K562 (cell line): ENCODE measurements around the gene DDX41. TPM values are rescaled to one million over a fixed set of nuclear protein-coding genes. Genes with fewer than 3 reads are reported as not detected.
A peak's percentile ranks its signal among the peaks of the same experiment; 100 is the strongest.

Experiments
- ASH1L ChIP-seq: fragments of 450-650 bp; IDR thresholded peaks from 2 replicates; pipeline ENCODE4 v1.6.1; 2018; ENCODE audit warnings: borderline replicate concordance, mild to moderate bottlenecking, low read depth; ENCODE audit not compliant: partially characterized antibody
- BDP1 ChIP-seq: IDR thresholded peaks from 3 replicates; pipeline ENCODE4 v1.6.1; 2011; ENCODE audit not compliant: insufficient read length, insufficient read depth
- CBFA2T2 ChIP-seq: fragments of 450-650 bp; conservative IDR thresholded peaks from 2 replicates; pipeline ENCODE4 v1.6.1; 2017; ENCODE audit warnings: mild to moderate bottlenecking
- FOXK2 ChIP-seq, 2 experiments: fragments of 450-650 bp; IDR thresholded peaks in 1 of 2; conservative IDR thresholded peaks in 1 of 2; 2 replicates each; pipeline ENCODE4 v1.6.1; 2016; ENCODE audit warnings: low read depth in 2 of 2, mild to moderate bottlenecking in 1 of 2
- MCM5 ChIP-seq: fragments of 450-650 bp; IDR thresholded peaks from 2 replicates; pipeline ENCODE4 v1.6.1; 2016; ENCODE audit warnings: low read depth
- MEF2A ChIP-seq: IDR thresholded peaks from 2 replicates; pipeline ENCODE4 v1.6.1; 2011; ENCODE audit warnings: low read depth, mild to moderate bottlenecking, low read length, moderate library complexity; ENCODE audit not compliant: control insufficient read depth
- MEIS2 ChIP-seq: fragments of 450-650 bp; IDR thresholded peaks from 2 replicates; pipeline ENCODE4 v1.6.1; 2014; ENCODE audit warnings: mild to moderate bottlenecking; ENCODE audit not compliant: partially characterized antibody
- NR2F6 ChIP-seq: fragments of 450-650 bp; formaldehyde crosslinking; IDR thresholded peaks from 2 replicates; pipeline ENCODE4 v1.4.0; 2020; ENCODE audit warnings: mild to moderate bottlenecking
- POLR2A ChIP-seq: fragments of 450-650 bp; conservative IDR thresholded peaks from 2 replicates; pipeline ENCODE4 v1.6.1; 2016
- RNF2 ChIP-seq: sonication (generic); IDR thresholded peaks from 2 replicates; pipeline ENCODE4 v1.6.1; 2016
- SIX5 ChIP-seq, 2 experiments: IDR thresholded peaks; 2 replicates each; pipeline ENCODE4 v1.6.1; 2011; ENCODE audit warnings: low read length in 2 of 2, borderline replicate concordance in 1 of 2, low read depth in 1 of 2, mild to moderate bottlenecking in 1 of 2, moderate library complexity in 1 of 2; ENCODE audit not compliant: insufficient read depth in 1 of 2
- SRF ChIP-seq, 2 experiments: fragments of 250-450, 450-650 bp in 1 of 2; sonication (Bioruptor Pico) in 1 of 2; sonication (generic) in 1 of 2; formaldehyde crosslinking; IDR thresholded peaks; 2 replicates each; pipeline versions ENCODE4 v1.5.0 to v1.5.1; 2020 to 2022; ENCODE audit warnings: mild to moderate bottlenecking in 1 of 2, missing genetic modification reagents in 1 of 2
- SRSF7 ChIP-seq: fragments of 200-400 bp; formaldehyde crosslinking; optimal IDR thresholded peaks from 2 replicates; pipeline ENCODE3; 2017; ENCODE audit warnings: mild to moderate bottlenecking, low read depth, low read length
- TAF15 ChIP-seq: fragments of 200-400 bp; formaldehyde crosslinking; IDR thresholded peaks from 2 replicates; pipeline ENCODE4 v1.6.1; 2017; ENCODE audit warnings: mild to moderate bottlenecking, low read depth, low read length, moderate library complexity
- TBP ChIP-seq: optimal IDR thresholded peaks from 2 replicates; pipeline ENCODE3; 2011; ENCODE audit warnings: low read depth, low read length, improper control_type of control experiment
- U2AF1 ChIP-seq: fragments of 200-400 bp; formaldehyde crosslinking; optimal IDR thresholded peaks from 2 replicates; pipeline ENCODE3; 2017; ENCODE audit warnings: mild to moderate bottlenecking, low read depth, low read length, moderate library complexity
- ZNF134 ChIP-seq: fragments of 250-450 bp; sonication (Bioruptor Pico); conservative IDR thresholded peaks from 2 replicates; pipeline ENCODE4 v1.4.0; 2020
- ZNF197 ChIP-seq: fragments of 200-800 bp; sonication (Bioruptor generic); IDR thresholded peaks from 2 replicates; pipeline ENCODE4 v1.6.1; 2016; ENCODE audit warnings: low read depth, missing genetic modification characterization, missing compliant biosample characterization
- ZNF354B ChIP-seq: fragments of 250-450 bp; sonication (Bioruptor Pico); IDR thresholded peaks from 2 replicates; pipeline ENCODE4 v1.4.0; 2020
- polyA plus RNA-seq, 8 experiments: library from polyadenylated mRNA; depleted of rRNA in 4 of 8; stranded (reverse) in 5 of 8; unstranded in 3 of 8; fragments of >200 nt; fragmentation: Nextera tagmentation in 2 of 8; fragmentation: Illumina TruSeq in 1 of 8; extraction: Ambion mirVana in 2 of 8; extraction: Trizol in 1 of 8; gene quantifications; 2 replicates each; pipeline versions ENCODE4 v1.2.1 to v1.2.3, GENCODE V29; 2011 to 2014; ENCODE audit warnings: inconsistent platforms in 1 of 8, missing spikeins in 1 of 8
- total RNA-seq, 7 experiments: library from RNA; depleted of rRNA in 6 of 7; stranded (reverse); fragments of >200 nt in 6 of 7; fragmentation: Illumina TruSeq in 2 of 7; extraction: Trizol in 2 of 7; gene quantifications; 2 replicates each; pipeline versions ENCODE4 v1.2.1 to v1.2.3, GENCODE V29; 2011 to 2021; ENCODE audit warnings: low replicate concordance in 1 of 7
- TF ChIP-seq, protein P1 (sequence below): fragments of 200-400 bp; formaldehyde crosslinking; IDR thresholded peaks from 2 replicates; pipeline ENCODE4 v1.6.1; 2017; ENCODE audit warnings: mild to moderate bottlenecking, low read depth, low read length, moderate library complexity
- TF ChIP-seq, protein P2 (sequence below): sonication (generic); formaldehyde crosslinking; IDR thresholded peaks from 2 replicates; pipeline ENCODE4 v1.8.1; 2023; ENCODE audit warnings: mild to moderate bottlenecking, missing genetic modification reagents
- TF ChIP-seq, protein P3 (sequence below): fragments of 250-450 bp; sonication (Bioruptor Pico); IDR thresholded peaks from 2 replicates; pipeline ENCODE4 v1.4.0; 2020
- TF ChIP-seq, protein P4 (sequence below): IDR thresholded peaks from 2 replicates; pipeline ENCODE4 v1.6.1; 2011; ENCODE audit warnings: borderline replicate concordance, low read depth, mild to moderate bottlenecking, moderate library complexity, low read length; ENCODE audit not compliant: insufficient read depth, poor library complexity, severe bottlenecking

Gene DDX41
- total and polyA plus RNA-seq, 9 of the 15 experiments (the other 6 are each of a cell fraction or from before 2014, with no cell fraction given) = 38.2 to 284 (median 116) TPM

DNA sequence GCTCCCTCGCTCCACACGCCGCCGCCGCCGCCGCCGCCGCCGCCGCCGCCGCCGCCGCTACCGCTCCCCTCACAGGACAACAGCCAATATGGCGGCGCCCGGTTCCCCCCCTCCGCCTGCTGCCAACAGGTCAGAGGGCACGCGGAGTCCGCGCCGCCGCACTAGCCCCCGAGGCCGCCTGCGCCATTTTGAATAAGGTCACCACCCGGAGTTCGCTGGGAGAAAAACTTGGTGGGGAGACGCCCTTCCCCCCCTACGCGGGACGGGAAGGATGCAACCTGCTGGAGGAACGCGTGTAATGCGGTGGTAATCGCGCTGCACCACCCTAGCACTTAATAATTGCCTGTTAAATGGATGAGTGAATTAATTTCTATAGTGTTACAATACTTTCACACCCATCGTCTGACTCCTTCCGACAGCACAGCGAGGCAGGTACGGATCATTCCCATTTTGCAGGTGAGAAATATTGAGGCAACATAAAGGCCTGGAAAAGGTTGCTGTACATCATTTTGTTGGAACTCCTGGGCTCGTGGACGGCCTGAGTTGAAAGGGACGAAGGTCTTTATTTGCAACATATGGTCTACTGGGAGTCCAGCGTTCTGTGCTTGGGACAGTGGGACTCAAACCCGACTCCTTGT is 37.8 kb upstream of the DDX41 start, which contains the start of gene FAM193B (continued):
- TF ChIP-seq, protein P1, sequence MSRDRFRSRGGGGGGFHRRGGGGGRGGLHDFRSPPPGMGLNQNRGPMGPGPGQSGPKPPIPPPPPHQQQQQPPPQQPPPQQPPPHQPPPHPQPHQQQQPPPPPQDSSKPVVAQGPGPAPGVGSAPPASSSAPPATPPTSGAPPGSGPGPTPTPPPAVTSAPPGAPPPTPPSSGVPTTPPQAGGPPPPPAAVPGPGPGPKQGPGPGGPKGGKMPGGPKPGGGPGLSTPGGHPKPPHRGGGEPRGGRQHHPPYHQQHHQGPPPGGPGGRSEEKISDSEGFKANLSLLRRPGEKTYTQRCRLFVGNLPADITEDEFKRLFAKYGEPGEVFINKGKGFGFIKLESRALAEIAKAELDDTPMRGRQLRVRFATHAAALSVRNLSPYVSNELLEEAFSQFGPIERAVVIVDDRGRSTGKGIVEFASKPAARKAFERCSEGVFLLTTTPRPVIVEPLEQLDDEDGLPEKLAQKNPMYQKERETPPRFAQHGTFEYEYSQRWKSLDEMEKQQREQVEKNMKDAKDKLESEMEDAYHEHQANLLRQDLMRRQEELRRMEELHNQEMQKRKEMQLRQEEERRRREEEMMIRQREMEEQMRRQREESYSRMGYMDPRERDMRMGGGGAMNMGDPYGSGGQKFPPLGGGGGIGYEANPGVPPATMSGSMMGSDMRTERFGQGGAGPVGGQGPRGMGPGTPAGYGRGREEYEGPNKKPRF = no peak
- TF ChIP-seq MEF2A = no peak
- TF ChIP-seq SRSF7 = no peak
- no peak for TF ChIP-seq RNF2
- no peak for TF ChIP-seq POLR2A
- TF ChIP-seq ZNF354B = no peak
- TF ChIP-seq, protein P2, sequence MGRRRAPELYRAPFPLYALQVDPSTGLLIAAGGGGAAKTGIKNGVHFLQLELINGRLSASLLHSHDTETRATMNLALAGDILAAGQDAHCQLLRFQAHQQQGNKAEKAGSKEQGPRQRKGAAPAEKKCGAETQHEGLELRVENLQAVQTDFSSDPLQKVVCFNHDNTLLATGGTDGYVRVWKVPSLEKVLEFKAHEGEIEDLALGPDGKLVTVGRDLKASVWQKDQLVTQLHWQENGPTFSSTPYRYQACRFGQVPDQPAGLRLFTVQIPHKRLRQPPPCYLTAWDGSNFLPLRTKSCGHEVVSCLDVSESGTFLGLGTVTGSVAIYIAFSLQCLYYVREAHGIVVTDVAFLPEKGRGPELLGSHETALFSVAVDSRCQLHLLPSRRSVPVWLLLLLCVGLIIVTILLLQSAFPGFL = no peak
- peak; percentile 44 to 63; a peak in 2 of 4 replicates for TF ChIP-seq FOXK2 (conservative IDR thresholded peaks at IDR 0.05 in 1 of 2, IDR thresholded peaks at IDR 0.05 in 1 of 2; ENCODE audit: low read depth in 2 of 2)
- no peak for TF ChIP-seq U2AF1
- TF ChIP-seq, protein P3, sequence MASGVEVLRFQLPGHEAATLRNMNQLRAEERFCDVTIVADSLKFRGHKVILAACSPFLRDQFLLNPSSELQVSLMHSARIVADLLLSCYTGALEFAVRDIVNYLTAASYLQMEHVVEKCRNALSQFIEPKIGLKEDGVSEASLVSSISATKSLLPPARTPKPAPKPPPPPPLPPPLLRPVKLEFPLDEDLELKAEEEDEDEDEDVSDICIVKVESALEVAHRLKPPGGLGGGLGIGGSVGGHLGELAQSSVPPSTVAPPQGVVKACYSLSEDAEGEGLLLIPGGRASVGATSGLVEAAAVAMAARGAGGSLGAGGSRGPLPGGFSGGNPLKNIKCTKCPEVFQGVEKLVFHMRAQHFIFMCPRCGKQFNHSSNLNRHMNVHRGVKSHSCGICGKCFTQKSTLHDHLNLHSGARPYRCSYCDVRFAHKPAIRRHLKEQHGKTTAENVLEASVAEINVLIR (CRISPR knock-in tag) = no peak
- no peak for TF ChIP-seq ZNF197 (CRISPR knock-in tag)
- TF ChIP-seq TBP = peak; percentile 35
- no peak for TF ChIP-seq TAF15
- no peak; a peak in 1 of 4 replicates for TF ChIP-seq SRF (CRISPR knock-in tag; IDR thresholded peaks at IDR 0.05)
- no peak for TF ChIP-seq BDP1
- peak; percentile 60 to 81; a peak in 3 of 4 replicates for TF ChIP-seq SIX5 (IDR thresholded peaks at IDR 0.05; ENCODE audit: borderline replicate concordance in 1 of 2, insufficient read depth in 1 of 2, low read depth in 1 of 2, low read length in 2 of 2)
- no peak for TF ChIP-seq MCM5
- TF ChIP-seq, protein P4, sequence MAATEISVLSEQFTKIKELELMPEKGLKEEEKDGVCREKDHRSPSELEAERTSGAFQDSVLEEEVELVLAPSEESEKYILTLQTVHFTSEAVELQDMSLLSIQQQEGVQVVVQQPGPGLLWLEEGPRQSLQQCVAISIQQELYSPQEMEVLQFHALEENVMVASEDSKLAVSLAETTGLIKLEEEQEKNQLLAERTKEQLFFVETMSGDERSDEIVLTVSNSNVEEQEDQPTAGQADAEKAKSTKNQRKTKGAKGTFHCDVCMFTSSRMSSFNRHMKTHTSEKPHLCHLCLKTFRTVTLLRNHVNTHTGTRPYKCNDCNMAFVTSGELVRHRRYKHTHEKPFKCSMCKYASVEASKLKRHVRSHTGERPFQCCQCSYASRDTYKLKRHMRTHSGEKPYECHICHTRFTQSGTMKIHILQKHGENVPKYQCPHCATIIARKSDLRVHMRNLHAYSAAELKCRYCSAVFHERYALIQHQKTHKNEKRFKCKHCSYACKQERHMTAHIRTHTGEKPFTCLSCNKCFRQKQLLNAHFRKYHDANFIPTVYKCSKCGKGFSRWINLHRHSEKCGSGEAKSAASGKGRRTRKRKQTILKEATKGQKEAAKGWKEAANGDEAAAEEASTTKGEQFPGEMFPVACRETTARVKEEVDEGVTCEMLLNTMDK = no peak
- no peak for TF ChIP-seq NR2F6 (CRISPR knock-in tag)
- no peak for TF ChIP-seq ASH1L
- TF ChIP-seq ZNF134 (CRISPR knock-in tag) = no peak
- TF ChIP-seq MEIS2 = no peak
- TF ChIP-seq CBFA2T2 = no peak
